HL-60 (cell line): Measurements from ENCODE around the gene SLC35B2.

ENCODE experiments used
- DNase-seq, 2 experiments: peaks; one replicate each; pipeline ENCODE4 v3.0.0-alpha.2; 2010 to 2020; ENCODE audit warnings: low read depth in 1 of 2, low spot score in 1 of 2
- H3K27ac ChIP-seq: fragments of 250-450 bp; sonication (Bioruptor Pico); replicated peaks from 2 replicates; pipeline ENCODE4 v1.5.1; 2020; ENCODE audit warnings: mild to moderate bottlenecking, moderate library complexity
- H3K27me3 ChIP-seq: fragments of 250-450 bp; sonication (Bioruptor Pico); 2 replicates; pipeline ENCODE4 v1.5.1; 2021; ENCODE audit warnings: mild to moderate bottlenecking, moderate library complexity; ENCODE audit not compliant: insufficient read depth, poor library complexity, severe bottlenecking
- H3K4me3 ChIP-seq: replicated peaks from 2 replicates; pipeline ENCODE4 v1.5.1; 2011; ENCODE audit warnings: mild to moderate bottlenecking, control low read depth, low read length; ENCODE audit not compliant: insufficient read depth
- GABPA ChIP-seq: IDR thresholded peaks from 2 replicates; pipeline ENCODE4 v1.6.1; 2012; ENCODE audit warnings: low read depth
- POLR2AphosphoS5 ChIP-seq: IDR thresholded peaks from 2 replicates; pipeline ENCODE4 v1.6.1; 2012; ENCODE audit warnings: low read depth
- SPI1 ChIP-seq: IDR thresholded peaks from 2 replicates; pipeline ENCODE4 v1.6.1; 2012; ENCODE audit warnings: low read depth, mild to moderate bottlenecking, borderline replicate concordance
- TF ChIP-seq, protein P1 (sequence below): IDR thresholded peaks from one replicate; pipeline ENCODE4 v1.5.1; 2011; ENCODE audit warnings: low read length, control low read depth, inconsistent platforms; ENCODE audit not compliant: insufficient read depth
- TF ChIP-seq, protein P2 (sequence below): IDR thresholded peaks from 2 replicates; pipeline ENCODE4 v1.6.1; 2012; ENCODE audit warnings: low read depth; ENCODE audit not compliant: insufficient replicate concordance

SLC35B2 gene

DNA sequence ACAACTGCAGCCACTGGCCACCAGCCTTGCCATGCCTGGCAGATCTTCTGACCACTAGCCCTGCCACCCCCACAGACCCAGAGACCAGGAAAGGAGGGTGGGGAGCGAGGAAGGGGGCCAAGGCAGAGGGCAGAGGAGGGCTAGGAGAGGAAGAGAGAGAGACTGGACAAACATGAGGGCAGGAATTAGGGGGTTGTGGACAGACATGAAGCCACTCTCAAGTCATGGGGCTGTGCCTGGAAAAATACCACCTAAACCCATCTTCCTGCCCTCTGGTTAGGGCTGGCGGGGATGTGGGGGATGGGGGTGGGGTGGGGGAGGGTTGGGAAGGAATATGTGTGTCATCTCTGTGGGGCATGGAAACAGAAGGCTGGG lies 35.4 kb downstream of the SLC35B2 start:
- DNase-seq = no peak
- no peak overlapping the region for H3K4me3 ChIP-seq
- no peak overlapping the region for H3K27ac ChIP-seq
- H3K27me3 ChIP-seq = no peaks in the 10 kb centered on the region
- no peak for TF ChIP-seq SPI1
- TF ChIP-seq POLR2AphosphoS5 = no peak
- TF ChIP-seq, protein P1, sequence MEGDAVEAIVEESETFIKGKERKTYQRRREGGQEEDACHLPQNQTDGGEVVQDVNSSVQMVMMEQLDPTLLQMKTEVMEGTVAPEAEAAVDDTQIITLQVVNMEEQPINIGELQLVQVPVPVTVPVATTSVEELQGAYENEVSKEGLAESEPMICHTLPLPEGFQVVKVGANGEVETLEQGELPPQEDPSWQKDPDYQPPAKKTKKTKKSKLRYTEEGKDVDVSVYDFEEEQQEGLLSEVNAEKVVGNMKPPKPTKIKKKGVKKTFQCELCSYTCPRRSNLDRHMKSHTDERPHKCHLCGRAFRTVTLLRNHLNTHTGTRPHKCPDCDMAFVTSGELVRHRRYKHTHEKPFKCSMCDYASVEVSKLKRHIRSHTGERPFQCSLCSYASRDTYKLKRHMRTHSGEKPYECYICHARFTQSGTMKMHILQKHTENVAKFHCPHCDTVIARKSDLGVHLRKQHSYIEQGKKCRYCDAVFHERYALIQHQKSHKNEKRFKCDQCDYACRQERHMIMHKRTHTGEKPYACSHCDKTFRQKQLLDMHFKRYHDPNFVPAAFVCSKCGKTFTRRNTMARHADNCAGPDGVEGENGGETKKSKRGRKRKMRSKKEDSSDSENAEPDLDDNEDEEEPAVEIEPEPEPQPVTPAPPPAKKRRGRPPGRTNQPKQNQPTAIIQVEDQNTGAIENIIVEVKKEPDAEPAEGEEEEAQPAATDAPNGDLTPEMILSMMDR = no peak
- TF ChIP-seq GABPA = no peak
- TF ChIP-seq, protein P2, sequence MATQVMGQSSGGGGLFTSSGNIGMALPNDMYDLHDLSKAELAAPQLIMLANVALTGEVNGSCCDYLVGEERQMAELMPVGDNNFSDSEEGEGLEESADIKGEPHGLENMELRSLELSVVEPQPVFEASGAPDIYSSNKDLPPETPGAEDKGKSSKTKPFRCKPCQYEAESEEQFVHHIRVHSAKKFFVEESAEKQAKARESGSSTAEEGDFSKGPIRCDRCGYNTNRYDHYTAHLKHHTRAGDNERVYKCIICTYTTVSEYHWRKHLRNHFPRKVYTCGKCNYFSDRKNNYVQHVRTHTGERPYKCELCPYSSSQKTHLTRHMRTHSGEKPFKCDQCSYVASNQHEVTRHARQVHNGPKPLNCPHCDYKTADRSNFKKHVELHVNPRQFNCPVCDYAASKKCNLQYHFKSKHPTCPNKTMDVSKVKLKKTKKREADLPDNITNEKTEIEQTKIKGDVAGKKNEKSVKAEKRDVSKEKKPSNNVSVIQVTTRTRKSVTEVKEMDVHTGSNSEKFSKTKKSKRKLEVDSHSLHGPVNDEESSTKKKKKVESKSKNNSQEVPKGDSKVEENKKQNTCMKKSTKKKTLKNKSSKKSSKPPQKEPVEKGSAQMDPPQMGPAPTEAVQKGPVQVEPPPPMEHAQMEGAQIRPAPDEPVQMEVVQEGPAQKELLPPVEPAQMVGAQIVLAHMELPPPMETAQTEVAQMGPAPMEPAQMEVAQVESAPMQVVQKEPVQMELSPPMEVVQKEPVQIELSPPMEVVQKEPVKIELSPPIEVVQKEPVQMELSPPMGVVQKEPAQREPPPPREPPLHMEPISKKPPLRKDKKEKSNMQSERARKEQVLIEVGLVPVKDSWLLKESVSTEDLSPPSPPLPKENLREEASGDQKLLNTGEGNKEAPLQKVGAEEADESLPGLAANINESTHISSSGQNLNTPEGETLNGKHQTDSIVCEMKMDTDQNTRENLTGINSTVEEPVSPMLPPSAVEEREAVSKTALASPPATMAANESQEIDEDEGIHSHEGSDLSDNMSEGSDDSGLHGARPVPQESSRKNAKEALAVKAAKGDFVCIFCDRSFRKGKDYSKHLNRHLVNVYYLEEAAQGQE = no peak

DNA sequence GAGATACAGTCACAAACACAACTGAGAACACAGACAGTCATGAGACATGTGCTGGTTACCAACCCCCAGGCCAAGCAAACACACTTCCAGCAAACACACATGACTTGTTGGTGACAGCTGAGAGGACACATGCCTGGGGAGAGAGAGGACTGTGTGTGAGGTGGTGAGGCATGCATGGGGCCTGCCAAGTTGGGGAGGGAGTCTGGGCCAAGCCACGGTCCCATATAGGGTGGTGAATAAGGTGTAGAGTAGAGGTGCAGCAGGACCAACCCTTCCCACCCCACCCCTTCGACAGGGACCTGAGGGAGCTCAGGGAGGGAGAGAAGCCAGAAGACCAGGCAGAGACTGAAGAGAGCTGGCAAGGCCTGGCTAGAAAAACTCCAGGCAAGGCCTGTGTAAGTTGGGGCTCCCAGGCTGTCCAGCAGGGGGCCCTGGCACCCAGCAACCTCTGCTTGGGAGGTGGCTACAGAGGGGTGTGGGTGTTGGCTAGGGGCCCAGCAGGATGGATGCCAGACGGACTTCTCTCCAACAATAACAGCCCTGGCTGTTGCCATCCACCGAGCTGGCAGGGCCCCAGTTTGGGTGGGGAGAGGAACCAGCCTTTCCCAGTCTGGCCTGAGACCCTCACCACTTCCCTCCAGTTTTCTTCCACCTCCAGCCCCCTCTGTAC lies 35.9 kb downstream of the SLC35B2 start:
- TF ChIP-seq GABPA (no peak), POLR2AphosphoS5 (0 out of 2 replicates have a peak, but pooled peaks have one; percentile 17), SPI1 (no peak)
- TF ChIP-seq, protein P1 = peak; percentile 93
- TF ChIP-seq, protein P2 = no peak
- no peaks in the 10 kb centered on the region for H3K27me3 ChIP-seq
- H3K4me3 ChIP-seq = no peak overlapping the region
- peak in 1 of 2 experiments; percentile 89 for DNase-seq
- H3K27ac ChIP-seq = no peak overlapping the region

DNA sequence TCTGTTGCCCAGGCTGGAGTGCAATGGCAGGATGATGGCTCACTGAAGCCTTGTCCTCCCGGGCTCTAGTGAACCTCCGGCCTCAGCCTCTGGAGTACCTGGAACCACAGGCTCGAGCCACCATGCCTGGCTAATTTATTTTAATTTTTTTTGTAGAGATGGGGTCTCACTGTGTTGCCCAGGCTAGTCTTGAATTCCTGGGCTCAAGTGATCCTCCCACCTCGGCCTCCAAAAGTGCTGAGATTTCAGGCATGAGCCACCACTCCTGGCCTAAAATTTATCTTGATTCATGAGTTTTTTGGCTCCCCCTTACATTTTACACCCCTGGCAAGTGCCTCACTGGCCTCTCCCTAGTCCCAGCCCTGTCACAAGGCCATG lies 36.4 kb downstream of the SLC35B2 start:
- TF ChIP-seq GABPA = no peak
- no peak for TF ChIP-seq POLR2AphosphoS5
- TF ChIP-seq, protein P2 = no peak
- TF ChIP-seq, protein P1 = no peak
- TF ChIP-seq SPI1 = no peak
- Histone ChIP-seq H3K27me3 (no peaks in the 10 kb centered on the region), H3K4me3 (no peak overlapping the region), H3K27ac (no peak overlapping the region)
- no peak for DNase-seq
